Keratinocyte (primary cell): ENCODE measurements around the gene TCIRG1. TPM values are rescaled to one million over a fixed set of nuclear protein-coding genes. Genes with fewer than 3 reads are reported as not detected.

Experiments
- DNase-seq: peaks from one replicate; pipeline ENCODE4 v3.0.0-alpha.2; 2011; ENCODE audit warnings: low read depth, missing footprints, low spot score
- FAIRE-seq: peaks from 2 replicates; lab custom pipeline; 2011; peaks lifted over from hg19 to GRCh38; lab: Jason Lieb, UNC
- H2AFZ ChIP-seq: 2 replicates; pipeline ENCODE4 v1.6.0; 2012; ENCODE audit warnings: low read length, control low read depth, inconsistent platforms; ENCODE audit not compliant: control insufficient read depth
- H3K27ac ChIP-seq: 2 replicates; pipeline ENCODE4 v1.5.1; 2011; ENCODE audit warnings: low read length; ENCODE audit not compliant: control insufficient read depth, insufficient read depth
- H3K27me3 ChIP-seq: 3 replicates; pipeline ENCODE4 v1.6.0; 2011; ENCODE audit warnings: low read length; ENCODE audit not compliant: control insufficient read depth, insufficient read depth; ENCODE audit errors: extremely low read depth
- H3K36me3 ChIP-seq, 2 experiments: 2 replicates in 1 of 2; 3 replicates in 1 of 2; pipeline ENCODE4 v1.5.1; 2011; ENCODE audit warnings: low read length in 2 of 2, mild to moderate bottlenecking in 1 of 2; ENCODE audit not compliant: control insufficient read depth in 2 of 2, insufficient read depth in 2 of 2; ENCODE audit errors: extremely low read depth in 1 of 2
- H3K4me1 ChIP-seq: 3 replicates; pipeline ENCODE4 v1.5.1; 2011; ENCODE audit warnings: low read length; ENCODE audit not compliant: control insufficient read depth, insufficient read depth; ENCODE audit errors: extremely low read depth
- H3K4me2 ChIP-seq: 3 replicates; pipeline ENCODE4 v1.6.0; 2011; ENCODE audit warnings: low read depth, low read length; ENCODE audit not compliant: control insufficient read depth, insufficient read depth; ENCODE audit errors: extremely low read depth
- H3K4me3 ChIP-seq, 3 experiments: fragments of 200-600 bp in 1 of 3; sonication (generic) in 1 of 3; 2 replicates in 2 of 3; 3 replicates in 1 of 3; pipeline ENCODE4 v1.5.1; 2011 to 2016; ENCODE audit warnings: low read length in 3 of 3, mild to moderate bottlenecking in 3 of 3, control low read depth in 2 of 3, inconsistent platforms in 1 of 3, low read depth in 1 of 3, mixed read lengths in 1 of 3, mixed run types in 1 of 3, moderate library complexity in 1 of 3; ENCODE audit not compliant: control insufficient read depth in 2 of 3, insufficient read depth in 2 of 3; ENCODE audit errors: extremely low read depth in 1 of 3
- H3K79me2 ChIP-seq: 2 replicates; pipeline ENCODE4 v1.6.0; 2012; ENCODE audit warnings: low read length; ENCODE audit not compliant: control insufficient read depth, insufficient read depth
- H3K9ac ChIP-seq: 3 replicates; pipeline ENCODE4 v1.6.0; 2011; ENCODE audit warnings: low read length; ENCODE audit not compliant: control insufficient read depth, insufficient read depth; ENCODE audit errors: extremely low read depth
- H3K9me1 ChIP-seq: 3 replicates; pipeline ENCODE4 v1.6.0; 2011; ENCODE audit warnings: low read length; ENCODE audit not compliant: control insufficient read depth, insufficient read depth; ENCODE audit errors: extremely low read depth
- H3K9me3 ChIP-seq: 2 replicates; pipeline ENCODE4 v1.5.1; 2012; ENCODE audit warnings: low read depth, low read length; ENCODE audit not compliant: control insufficient read depth
- H4K20me1 ChIP-seq: 3 replicates; pipeline ENCODE4 v1.6.0; 2011; ENCODE audit warnings: low read length; ENCODE audit not compliant: control insufficient read depth, insufficient read depth; ENCODE audit errors: extremely low read depth
- EZH2 ChIP-seq: IDR thresholded peaks from one replicate; pipeline ENCODE4 v1.6.1; 2012; ENCODE audit warnings: inconsistent platforms, mild to moderate bottlenecking, low read length, moderate library complexity
- dilution Hi-C: fragments of 300-500 bp; cut with MboI; formaldehyde crosslinking; loops from one replicate; pipeline ENCODE4 v1.7.0; 2020; ENCODE audit warnings: low sequenced_read_pairs; ENCODE audit not compliant: extremely low pct_ligation_motif_present
- polyA plus RNA-seq, 5 experiments: library from polyadenylated mRNA; depleted of rRNA in 3 of 5; stranded (reverse) in 3 of 5; stranded (forward) in 1 of 5; unstranded in 1 of 5; fragments of >200 nt; gene quantifications; 1 replicate in 1 of 5; 2 replicates in 3 of 5; 3 replicates in 1 of 5; pipeline versions ENCODE4 v1.2.1 to v1.2.3, GENCODE V29; 2011 to 2012; ENCODE audit warnings: missing spikeins in 2 of 5, low read depth in 1 of 5, low replicate concordance in 1 of 5
- TF ChIP-seq, protein P1 (sequence below), 3 experiments: IDR thresholded peaks in 1 of 3; conservative IDR thresholded peaks in 1 of 3; optimal IDR thresholded peaks in 1 of 3; 2 replicates in 2 of 3; 3 replicates in 1 of 3; pipeline versions ENCODE3 to v1.5.1; 2011; ENCODE audit warnings: low read length in 3 of 3, mild to moderate bottlenecking in 3 of 3, moderate library complexity in 2 of 3, control low read depth in 1 of 3, inconsistent platforms in 1 of 3; ENCODE audit not compliant: insufficient read depth in 2 of 3; ENCODE audit errors: extremely low read depth in 1 of 3

The TCIRG1 gene
- polyA plus RNA-seq, 1 donor (not counting 4 experiments of a cell fraction or from before 2014, with no cell fraction given): 12.7 TPM

DNA sequence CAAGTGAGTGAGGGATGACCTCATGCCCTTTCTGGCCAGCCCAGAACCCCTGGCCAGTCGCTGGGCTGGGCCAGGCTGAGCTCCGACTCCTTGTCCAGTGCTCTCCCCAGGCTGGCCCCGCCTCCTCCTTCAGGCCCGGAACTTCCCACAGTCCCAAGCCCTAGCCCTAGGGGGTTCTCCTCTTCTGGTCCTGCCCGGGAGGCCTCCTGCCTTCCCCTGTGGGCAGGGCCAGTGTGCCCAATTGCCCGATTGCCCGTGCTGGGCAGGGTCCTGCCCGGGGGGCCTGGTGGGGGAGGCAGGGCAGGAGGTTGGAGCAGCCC is 4.2 kb downstream of the TCIRG1 start:
- Histone ChIP-seq H2AFZ (no peak overlapping the region), H3K4me3 (no peak overlapping the region), H3K36me3 (peaks cover 3% of the 10 kb centered on the region in 2 experiments), H4K20me1 (no peaks in the 10 kb centered on the region), H3K27ac (no peak overlapping the region), H3K4me2 (no peak overlapping the region), H3K4me1 (peaks cover 10% of the 10 kb centered on the region), H3K79me2 (peaks cover 5% of the 10 kb centered on the region), H3K9me1 (no peaks in the 10 kb centered on the region), H3K9me3 (no peaks in the 10 kb centered on the region), H3K9ac (no peak overlapping the region), H3K27me3 (no peaks in the 10 kb centered on the region)
- FAIRE-seq: no peak
- dilution Hi-C loops: no loop called here
- no peak for DNase-seq
- TF ChIP-seq EZH2: no peak
- TF ChIP-seq, protein P1, sequence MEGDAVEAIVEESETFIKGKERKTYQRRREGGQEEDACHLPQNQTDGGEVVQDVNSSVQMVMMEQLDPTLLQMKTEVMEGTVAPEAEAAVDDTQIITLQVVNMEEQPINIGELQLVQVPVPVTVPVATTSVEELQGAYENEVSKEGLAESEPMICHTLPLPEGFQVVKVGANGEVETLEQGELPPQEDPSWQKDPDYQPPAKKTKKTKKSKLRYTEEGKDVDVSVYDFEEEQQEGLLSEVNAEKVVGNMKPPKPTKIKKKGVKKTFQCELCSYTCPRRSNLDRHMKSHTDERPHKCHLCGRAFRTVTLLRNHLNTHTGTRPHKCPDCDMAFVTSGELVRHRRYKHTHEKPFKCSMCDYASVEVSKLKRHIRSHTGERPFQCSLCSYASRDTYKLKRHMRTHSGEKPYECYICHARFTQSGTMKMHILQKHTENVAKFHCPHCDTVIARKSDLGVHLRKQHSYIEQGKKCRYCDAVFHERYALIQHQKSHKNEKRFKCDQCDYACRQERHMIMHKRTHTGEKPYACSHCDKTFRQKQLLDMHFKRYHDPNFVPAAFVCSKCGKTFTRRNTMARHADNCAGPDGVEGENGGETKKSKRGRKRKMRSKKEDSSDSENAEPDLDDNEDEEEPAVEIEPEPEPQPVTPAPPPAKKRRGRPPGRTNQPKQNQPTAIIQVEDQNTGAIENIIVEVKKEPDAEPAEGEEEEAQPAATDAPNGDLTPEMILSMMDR (optimal IDR thresholded peaks at IDR 0.05 in 1 of 3, IDR thresholded peaks at IDR 0.05 in 1 of 3, conservative IDR thresholded peaks at IDR 0.05 in 1 of 3; ENCODE audit: extremely low read depth in 1 of 3, insufficient read depth in 2 of 3, low read length in 3 of 3): no peak

DNA sequence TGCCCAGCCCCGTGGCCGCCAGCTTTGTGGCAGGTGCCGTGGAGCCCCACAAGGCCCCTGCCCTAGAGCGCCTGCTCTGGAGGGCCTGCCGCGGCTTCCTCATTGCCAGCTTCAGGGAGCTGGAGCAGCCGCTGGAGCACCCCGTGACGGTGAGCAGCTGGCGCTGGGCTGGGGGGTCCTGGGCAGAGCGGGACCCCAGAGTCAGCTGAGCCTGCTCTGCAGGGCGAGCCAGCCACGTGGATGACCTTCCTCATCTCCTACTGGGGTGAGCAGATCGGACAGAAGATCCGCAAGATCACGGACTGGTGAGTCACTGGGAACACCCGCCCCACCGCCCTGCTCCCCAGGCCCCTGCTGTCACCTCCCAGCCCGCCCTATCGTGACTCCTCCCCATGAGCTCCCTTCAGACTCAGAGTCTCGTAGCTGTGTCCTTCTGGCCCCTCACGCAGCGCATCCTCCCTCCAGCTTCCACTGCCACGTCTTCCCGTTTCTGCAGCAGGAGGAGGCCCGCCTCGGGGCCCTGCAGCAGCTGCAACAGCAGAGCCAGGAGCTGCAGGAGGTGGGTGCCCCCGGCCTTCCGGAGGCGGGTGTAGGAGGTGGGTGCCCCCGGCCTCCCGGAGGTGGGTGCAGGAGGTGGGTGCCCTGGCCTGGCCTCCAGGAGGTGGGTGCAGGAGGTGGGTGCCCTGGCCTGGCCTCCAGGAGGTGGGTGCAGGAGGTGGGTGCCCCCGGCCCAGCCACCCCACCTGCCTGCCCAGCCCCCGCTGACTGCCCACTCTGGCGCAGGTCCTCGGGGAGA is 4.7 kb downstream of the TCIRG1 start:
- Histone ChIP-seq H3K27me3 (no peaks in the 10 kb centered on the region), H3K9ac (no peak overlapping the region), H3K36me3 (peaks cover 3% of the 10 kb centered on the region in 2 experiments), H3K9me1 (no peaks in the 10 kb centered on the region), H2AFZ (no peak overlapping the region), H3K79me2 (peaks cover 5% of the 10 kb centered on the region), H3K4me2 (no peak overlapping the region), H3K27ac (no peak overlapping the region), H3K9me3 (no peaks in the 10 kb centered on the region), H3K4me3 (no peak overlapping the region), H4K20me1 (no peaks in the 10 kb centered on the region), H3K4me1 (peaks cover 11% of the 10 kb centered on the region)
- no peak for DNase-seq
- dilution Hi-C loops: no loop called here
- FAIRE-seq: no peak
- TF ChIP-seq EZH2: no peak
- TF ChIP-seq, protein P1 (optimal IDR thresholded peaks at IDR 0.05 in 1 of 3, IDR thresholded peaks at IDR 0.05 in 1 of 3, conservative IDR thresholded peaks at IDR 0.05 in 1 of 3; ENCODE audit: extremely low read depth in 1 of 3, insufficient read depth in 2 of 3, low read length in 3 of 3): no peak
